AG04450 (cell line): ENCODE data around the gene MED27. TPM values are rescaled to one million over a fixed set of nuclear protein-coding genes. Genes with fewer than 3 reads are reported as not detected.

ENCODE experiments used
- CTCF ChIA-PET: fragments of 300-600, 350-600 bp; formaldehyde crosslinking; extraction: SDS; loops from one replicate; lab custom pipeline; 2022; ENCODE audit warnings: antibody characterized with exemption, inconsistent platforms; lab: Charles Lee
- POLR2A ChIA-PET: fragments of 350-600 bp; formaldehyde crosslinking; extraction: SDS; loops from one replicate; lab custom pipeline; 2021; ENCODE audit warnings: antibody characterized with exemption, inconsistent platforms; lab: Yijun Ruan, JAX
- DNase-seq: peaks from one replicate; pipeline ENCODE4 v3.0.0-alpha.2; 2011; ENCODE audit warnings: low read depth, low spot score
- H3K27ac ChIP-seq: one replicate; pipeline ENCODE4 v1.5.1; 2012; ENCODE audit warnings: low read depth, low read length, control low read depth
- H3K27me3 ChIP-seq: one replicate; pipeline ENCODE4 v1.6.0; 2012; ENCODE audit warnings: low read length; ENCODE audit not compliant: control insufficient read depth, insufficient read depth
- H3K4me3 ChIP-seq: 2 replicates; pipeline ENCODE4 v1.5.1; 2011; ENCODE audit warnings: mild to moderate bottlenecking, low read depth, low read length, control low read depth
- H3K9me3 ChIP-seq: 2 replicates; pipeline ENCODE4 v1.5.1; 2012; ENCODE audit warnings: low read length; ENCODE audit not compliant: control insufficient read depth, insufficient read depth
- CTCF ChIP-seq: IDR thresholded peaks from 2 replicates; pipeline ENCODE4 v1.5.1; 2011; ENCODE audit warnings: low read depth, low read length, control low read depth, inconsistent platforms
- polyA plus RNA-seq: library from polyadenylated mRNA; depleted of rRNA; stranded (reverse); fragments of >200 nt; gene quantifications from 2 replicates; pipeline ENCODE4 v1.2.3, GENCODE V29; 2011

The MED27 gene
- polyA plus RNA-seq, 1 experiment: 36.6 TPM

- DNase-seq: peak; percentile 21
- CTCF ChIA-PET: interaction anchor here (1.3 kb wide), 1 partner anchor 9 kb away, joined by 3 read pairs; no protein-coding TSS in a partner anchor
- Histone ChIP-seq H3K27ac (no peak overlapping the region), H3K27me3 (no peaks in the 10 kb centered on the region), H3K9me3 (no peaks in the 10 kb centered on the region), H3K4me3 (no peak overlapping the region)
- POLR2A ChIA-PET: interaction anchor here (0.8 kb wide), 1 partner anchor 48 kb away, joined by 3 read pairs; no protein-coding TSS in a partner anchor
- TF ChIP-seq CTCF: no peak
Measured at GRCh38 chr9:132069046-132069898, 10.4 kb downstream of the MED27 start.

- no peak for TF ChIP-seq CTCF
- DNase-seq: no peak
- POLR2A ChIA-PET: no interaction called here
- H3K27me3 ChIP-seq: no peaks in the 10 kb centered on the region
- CTCF ChIA-PET: no interaction called here
- no peak overlapping the region for H3K4me3 ChIP-seq
- H3K27ac ChIP-seq: no peak overlapping the region
- no peaks in the 10 kb centered on the region for H3K9me3 ChIP-seq
Measured at GRCh38 chr9:132068605-132069004, 11.1 kb downstream of the MED27 start.

- POLR2A ChIA-PET: no interaction called here
Measured at GRCh38 chr9:132066511-132066910, 13.2 kb downstream of the MED27 start.

GRCh38 chr9:132066057-132066456, 13.6 kb downstream of the MED27 start:
- no peak for DNase-seq
- POLR2A ChIA-PET: no interaction called here
- CTCF ChIA-PET: no interaction called here

More at GRCh38 chr9:132066511-132066910, 13.2 kb downstream of the MED27 start:
- DNase-seq: no peak
- CTCF ChIA-PET: no interaction called here
- H3K27ac ChIP-seq: no peak overlapping the region
- no peaks in the 10 kb centered on the region for H3K27me3 ChIP-seq
- no peak overlapping the region for H3K4me3 ChIP-seq
- no peaks in the 10 kb centered on the region for H3K9me3 ChIP-seq
- TF ChIP-seq CTCF: no peak

More at GRCh38 chr9:132066057-132066456, 13.6 kb downstream of the MED27 start:
- H3K9me3 ChIP-seq: no peaks in the 10 kb centered on the region
- no peak overlapping the region for H3K27ac ChIP-seq
- TF ChIP-seq CTCF: no peak
- H3K4me3 ChIP-seq: no peak overlapping the region
- no peaks in the 10 kb centered on the region for H3K27me3 ChIP-seq
